Activated CD4-positive, CD25-positive, alpha-beta regulatory T cell treated with anti-CD3 and anti-CD28 coated beads, Interleukin-2, amount 50 U/mL, for 72 hours (primary cell): Measurements from ENCODE around the gene SNAP25.

ENCODE experiments used
- DNase-seq: peaks from one replicate; pipeline ENCODE4 v3.0.0; 2021

Gene SNAP25

GRCh38 chr20:10217721-10218410 is 764 bp upstream of the SNAP25 start:
- DNase-seq: no peak

GRCh38 chr20:10219452-10219791 is 792 bp downstream of the SNAP25 start:
- peak; percentile 47 for DNase-seq

GRCh38 chr20:10219993-10220750 is 1.5 kb downstream of the SNAP25 start:
- no peak for DNase-seq

- no peak for DNase-seq
These were observed 2.4 kb downstream of the SNAP25 start for GRCh38 chr20:10221021-10221420.

- no peak for DNase-seq
These were observed 6.9 kb downstream of the SNAP25 start for GRCh38 chr20:10225439-10226060.

- no peak for DNase-seq
These were observed 9.7 kb downstream of the SNAP25 start for GRCh38 chr20:10228330-10228729.

- no peak for DNase-seq
These were observed 12.7 kb downstream of the SNAP25 start for GRCh38 chr20:10231290-10231689.

GRCh38 chr20:10236540-10237533 is 18.2 kb downstream of the SNAP25 start:
- DNase-seq: no peak

GRCh38 chr20:10239954-10240353 is 21.3 kb downstream of the SNAP25 start:
- no peak for DNase-seq

- no peak for DNase-seq
These were observed 22.0 kb downstream of the SNAP25 start for GRCh38 chr20:10240655-10241054.

- no peak for DNase-seq
These were observed 23.5 kb downstream of the SNAP25 start for GRCh38 chr20:10242166-10242565.

- no peak for DNase-seq
These were observed 28.8 kb downstream of the SNAP25 start for GRCh38 chr20:10247440-10247839.

- no peak for DNase-seq
These were observed 30.6 kb downstream of the SNAP25 start for GRCh38 chr20:10249048-10249770.

- no peak for DNase-seq
These were observed 31.2 kb downstream of the SNAP25 start for GRCh38 chr20:10249822-10250221.

GRCh38 chr20:10250902-10251301 is 32.3 kb downstream of the SNAP25 start:
- DNase-seq: no peak

- DNase-seq: no peak
These were observed 35.1 kb downstream of the SNAP25 start for GRCh38 chr20:10253780-10254179.

GRCh38 chr20:10255846-10256245 is 37.2 kb downstream of the SNAP25 start:
- DNase-seq: no peak

- no peak for DNase-seq
These were observed 40.5 kb downstream of the SNAP25 start for GRCh38 chr20:10259166-10259565.

GRCh38 chr20:10260316-10260715 is 41.7 kb downstream of the SNAP25 start:
- no peak for DNase-seq

GRCh38 chr20:10261702-10262101 is 43.1 kb downstream of the SNAP25 start:
- no peak for DNase-seq

GRCh38 chr20:10263385-10264165 is 44.9 kb downstream of the SNAP25 start:
- no peak for DNase-seq
